Measurements from ENCODE around the gene WNT9A.

DNA sequence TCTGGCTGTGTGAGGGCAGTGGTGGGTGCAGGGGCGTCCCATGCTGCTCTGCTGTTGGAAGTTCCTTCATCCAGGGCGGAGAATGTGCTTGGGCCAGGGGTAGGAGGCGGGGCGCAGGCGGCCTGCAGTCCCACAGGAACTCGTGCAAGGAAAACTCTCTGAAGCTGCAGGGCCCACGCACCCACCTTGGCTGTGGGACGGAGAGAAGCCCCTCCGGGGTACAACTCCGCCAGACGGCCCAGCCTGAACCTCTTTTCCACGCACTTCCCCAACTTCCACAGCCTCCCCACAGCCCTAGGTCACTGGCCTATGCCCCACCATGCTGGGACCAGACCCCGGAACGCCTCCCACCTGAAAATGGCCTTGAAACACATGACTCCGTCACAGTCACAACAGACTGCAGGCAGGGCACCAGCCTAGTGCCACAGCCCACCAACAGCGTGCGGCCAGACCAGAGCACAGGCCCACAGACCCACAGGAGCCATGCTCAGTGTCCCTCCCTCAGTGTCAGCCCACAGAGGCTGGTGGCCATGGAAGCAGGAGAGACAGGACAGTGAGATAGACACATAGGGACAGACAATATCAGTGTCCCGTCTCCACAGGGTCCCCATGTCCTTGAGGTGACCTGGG is 47.8 kb downstream of the WNT9A start:
- no peak for TF ChIP-seq POLR2AphosphoS5 (IDR thresholded peaks at IDR 0.05; ENCODE audit: low read depth, low read length)
- no peak for TF ChIP-seq POLR2A (IDR thresholded peaks at IDR 0.05; ENCODE audit: low read depth, low read length)
